ENCODE data around the gene SF3A2.

Gene SF3A2

DNA sequence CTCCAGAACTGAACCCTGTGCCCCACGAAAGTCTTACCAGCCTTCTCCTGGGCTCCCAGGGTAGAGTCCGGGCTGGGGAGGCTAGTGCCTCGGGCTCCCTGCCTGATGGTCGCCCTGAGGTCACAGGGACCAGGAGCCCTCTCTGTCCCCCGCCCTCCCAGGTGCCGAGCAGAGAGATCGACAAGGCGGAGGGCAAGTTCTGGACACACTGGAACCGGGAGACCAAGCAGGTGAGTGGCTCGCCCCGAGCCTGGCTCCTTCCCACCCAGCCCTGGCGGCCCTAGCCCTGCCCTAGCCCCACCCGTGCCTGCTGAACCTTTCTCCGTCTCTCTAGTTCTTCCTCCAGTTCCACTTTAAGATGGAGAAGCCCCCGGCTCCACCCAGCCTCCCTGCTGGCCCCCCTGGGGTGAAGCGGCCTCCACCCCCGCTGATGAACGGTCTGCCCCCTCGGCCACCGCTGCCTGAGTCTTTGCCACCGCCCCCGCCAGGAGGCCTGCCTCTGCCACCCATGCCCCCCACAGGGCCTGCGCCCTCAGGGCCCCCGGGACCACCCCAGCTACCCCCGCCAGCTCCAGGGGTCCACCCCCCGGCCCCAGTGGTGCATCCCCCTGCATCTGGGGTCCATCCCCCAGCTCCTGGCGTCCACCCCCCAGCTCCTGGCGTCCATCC is 10.9 kb downstream of the SF3A2 start:
- TF ChIP-seq, protein P1, sequence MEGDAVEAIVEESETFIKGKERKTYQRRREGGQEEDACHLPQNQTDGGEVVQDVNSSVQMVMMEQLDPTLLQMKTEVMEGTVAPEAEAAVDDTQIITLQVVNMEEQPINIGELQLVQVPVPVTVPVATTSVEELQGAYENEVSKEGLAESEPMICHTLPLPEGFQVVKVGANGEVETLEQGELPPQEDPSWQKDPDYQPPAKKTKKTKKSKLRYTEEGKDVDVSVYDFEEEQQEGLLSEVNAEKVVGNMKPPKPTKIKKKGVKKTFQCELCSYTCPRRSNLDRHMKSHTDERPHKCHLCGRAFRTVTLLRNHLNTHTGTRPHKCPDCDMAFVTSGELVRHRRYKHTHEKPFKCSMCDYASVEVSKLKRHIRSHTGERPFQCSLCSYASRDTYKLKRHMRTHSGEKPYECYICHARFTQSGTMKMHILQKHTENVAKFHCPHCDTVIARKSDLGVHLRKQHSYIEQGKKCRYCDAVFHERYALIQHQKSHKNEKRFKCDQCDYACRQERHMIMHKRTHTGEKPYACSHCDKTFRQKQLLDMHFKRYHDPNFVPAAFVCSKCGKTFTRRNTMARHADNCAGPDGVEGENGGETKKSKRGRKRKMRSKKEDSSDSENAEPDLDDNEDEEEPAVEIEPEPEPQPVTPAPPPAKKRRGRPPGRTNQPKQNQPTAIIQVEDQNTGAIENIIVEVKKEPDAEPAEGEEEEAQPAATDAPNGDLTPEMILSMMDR (conservative IDR thresholded peaks at IDR 0.05; ENCODE audit: low read depth, low read length) = no peak
- no peak overlapping the region for H3K4me3 ChIP-seq (ENCODE audit: low read length)

DNA sequence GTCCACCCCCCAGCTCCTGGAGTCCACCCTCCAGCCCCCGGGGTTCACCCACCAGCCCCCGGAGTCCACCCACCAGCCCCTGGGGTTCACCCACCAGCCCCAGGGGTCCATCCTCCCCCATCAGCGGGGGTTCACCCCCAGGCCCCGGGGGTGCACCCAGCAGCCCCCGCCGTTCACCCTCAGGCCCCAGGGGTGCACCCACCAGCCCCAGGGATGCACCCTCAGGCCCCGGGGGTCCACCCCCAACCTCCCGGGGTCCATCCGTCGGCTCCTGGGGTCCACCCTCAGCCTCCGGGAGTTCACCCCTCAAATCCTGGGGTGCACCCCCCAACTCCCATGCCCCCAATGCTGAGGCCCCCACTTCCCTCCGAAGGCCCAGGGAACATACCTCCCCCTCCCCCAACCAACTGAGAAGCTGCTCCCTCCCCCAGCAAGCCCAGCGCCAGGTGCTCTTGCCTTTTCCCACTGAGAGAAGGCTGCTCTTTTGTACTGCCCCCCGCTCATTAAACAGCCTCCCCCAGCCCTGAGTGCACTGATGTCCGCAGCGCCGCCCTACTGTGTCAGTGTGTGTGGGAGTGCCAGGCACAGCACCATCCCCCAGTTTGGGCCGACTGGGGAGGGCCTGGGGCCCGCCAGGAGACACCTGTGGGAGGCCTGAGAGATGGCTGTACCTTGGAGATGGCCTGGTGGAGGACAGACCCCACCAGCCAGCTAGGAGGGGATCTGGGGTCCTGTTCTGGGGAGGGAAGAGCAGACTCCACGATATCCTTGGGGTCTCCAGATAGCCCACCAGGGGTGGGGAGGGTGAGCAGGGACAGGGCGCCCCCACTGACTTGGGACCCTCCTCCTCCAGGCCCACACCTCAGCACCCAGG is 11.7 kb downstream of the SF3A2 start:
- H3K4me3 ChIP-seq (ENCODE audit: low read length) = no peak overlapping the region
- DNase-seq (ENCODE audit: low read depth) = no peak
- TF ChIP-seq, protein P1 (conservative IDR thresholded peaks at IDR 0.05; ENCODE audit: low read depth, low read length) = no peak

More for the DNA sequence above, 10.9 kb downstream of the SF3A2 start:
- DNase-seq (ENCODE audit: low read depth) = no peak

DNA sequence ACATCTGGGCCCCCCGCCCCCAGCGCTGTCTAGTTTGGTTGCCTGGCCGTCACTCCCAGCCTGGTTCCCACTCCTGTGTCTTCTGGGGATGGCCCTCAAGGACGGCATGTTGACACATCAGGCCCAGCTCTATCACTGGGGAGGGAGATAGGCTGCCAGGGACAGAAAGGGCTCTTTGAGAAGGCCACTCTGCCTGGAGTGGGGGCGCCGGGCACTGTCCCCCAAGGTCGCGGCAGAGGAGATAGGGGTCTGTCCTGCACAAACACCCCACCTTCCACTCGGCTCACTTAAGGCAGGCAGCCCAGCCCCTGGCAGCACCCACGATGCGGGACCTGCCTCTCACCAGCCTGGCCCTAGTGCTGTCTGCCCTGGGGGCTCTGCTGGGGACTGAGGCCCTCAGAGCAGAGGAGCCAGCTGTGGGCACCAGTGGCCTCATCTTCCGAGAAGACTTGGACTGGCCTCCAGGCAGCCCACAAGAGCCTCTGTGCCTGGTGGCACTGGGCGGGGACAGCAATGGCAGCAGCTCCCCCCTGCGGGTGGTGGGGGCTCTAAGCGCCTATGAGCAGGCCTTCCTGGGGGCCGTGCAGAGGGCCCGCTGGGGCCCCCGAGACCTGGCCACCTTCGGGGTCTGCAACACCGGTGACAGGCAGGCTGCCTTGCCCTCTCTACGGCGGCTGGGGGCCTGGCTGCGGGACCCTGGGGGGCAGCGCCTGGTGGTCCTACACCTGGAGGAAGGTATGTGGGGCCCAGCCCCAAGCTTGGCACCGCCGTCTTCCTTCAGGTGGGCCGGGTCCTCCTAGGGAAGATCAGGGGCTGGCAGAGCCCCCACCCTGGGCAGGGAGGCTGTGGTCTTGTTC is 12.6 kb downstream of the SF3A2 start, which contains the start of gene AMH:
TSS of gene AMH (plus strand) at position 314 of the 857 bp plus-strand sequence. CDS start at position 324, 10 bp downstream.
- no peak for DNase-seq (ENCODE audit: low read depth)
- TF ChIP-seq, protein P1 (conservative IDR thresholded peaks at IDR 0.05; ENCODE audit: low read depth, low read length) = no peak
- no peak within 1 kb of the TSS for H3K4me3 ChIP-seq (ENCODE audit: low read length)

DNA sequence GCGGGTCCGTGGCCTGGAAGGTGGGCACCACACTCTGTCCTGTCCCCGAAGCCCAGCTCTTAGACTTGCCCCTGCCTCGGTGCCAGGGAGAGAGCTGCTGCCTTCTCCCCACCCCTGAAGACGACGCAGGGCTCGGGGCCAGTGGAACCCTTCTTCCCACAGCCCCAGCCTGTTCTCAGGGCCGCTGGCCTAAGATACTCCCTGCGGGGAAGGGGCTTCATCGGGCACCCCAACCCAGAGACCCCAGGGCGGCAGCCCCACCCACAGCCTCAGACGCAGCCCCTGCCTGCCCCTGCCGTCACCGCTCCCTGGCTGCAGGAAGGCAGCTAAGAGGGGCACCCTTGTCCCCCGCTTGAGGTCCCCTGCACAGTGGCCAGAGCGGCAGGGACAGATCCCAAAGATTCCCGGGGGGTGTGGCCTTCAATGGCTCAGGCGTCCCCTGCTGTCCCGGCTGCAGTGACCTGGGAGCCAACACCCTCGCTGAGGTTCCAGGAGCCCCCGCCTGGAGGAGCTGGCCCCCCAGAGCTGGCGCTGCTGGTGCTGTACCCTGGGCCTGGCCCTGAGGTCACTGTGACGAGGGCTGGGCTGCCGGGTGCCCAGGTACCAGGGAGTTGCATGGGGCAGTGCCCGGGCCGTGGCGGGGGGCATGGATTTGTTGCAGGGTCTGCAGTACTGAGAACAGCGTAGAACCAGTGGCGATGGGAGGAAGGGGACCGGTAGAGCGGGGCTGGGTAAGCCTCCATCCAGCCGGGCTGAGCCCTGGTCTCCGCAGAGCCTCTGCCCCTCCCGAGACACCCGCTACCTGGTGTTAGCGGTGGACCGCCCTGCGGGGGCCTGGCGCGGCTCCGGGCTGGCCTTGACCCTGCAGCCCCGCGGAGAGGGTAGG is 13.5 kb downstream of the SF3A2 start:
- TF ChIP-seq, protein P1 (conservative IDR thresholded peaks at IDR 0.05; ENCODE audit: low read depth, low read length) = no peak
- no peak for DNase-seq (ENCODE audit: low read depth)
- H3K4me3 ChIP-seq (ENCODE audit: low read length) = no peak overlapping the region

DNA sequence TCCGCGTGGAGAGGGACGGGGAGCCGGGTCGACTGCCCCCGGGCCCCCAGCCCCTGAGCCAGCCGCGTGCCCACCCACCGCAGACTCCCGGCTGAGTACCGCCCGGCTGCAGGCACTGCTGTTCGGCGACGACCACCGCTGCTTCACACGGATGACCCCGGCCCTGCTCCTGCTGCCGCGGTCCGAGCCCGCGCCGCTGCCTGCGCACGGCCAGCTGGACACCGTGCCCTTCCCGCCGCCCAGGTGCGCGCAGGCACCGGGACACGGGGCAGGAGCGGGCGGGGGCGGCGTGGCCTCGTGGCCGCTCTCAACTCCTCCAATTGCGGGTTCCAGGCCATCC is 14.1 kb downstream of the SF3A2 start:
- TF ChIP-seq, protein P1 (conservative IDR thresholded peaks at IDR 0.05; ENCODE audit: low read depth, low read length) = no peak
- DNase-seq (ENCODE audit: low read depth) = no peak
- H3K4me3 ChIP-seq (ENCODE audit: low read length) = no peak overlapping the region

Data from retinal pigment epithelial cell (primary cell).